NCI-H2196 (cell line): Measurements from ENCODE around the gene LRRC4C.
"Not testable (repeated sequence)": the region's sequence is repeated elsewhere in the genome, so short reads cannot be mapped to it uniquely, and the experiment has no call there.

Experiments
- DNase-seq: peaks from one replicate; lab custom pipeline; 2025; ENCODE audit not compliant: unreplicated experiment; lab: John Stamatoyannopoulos, UW

LRRC4C gene

DNA sequence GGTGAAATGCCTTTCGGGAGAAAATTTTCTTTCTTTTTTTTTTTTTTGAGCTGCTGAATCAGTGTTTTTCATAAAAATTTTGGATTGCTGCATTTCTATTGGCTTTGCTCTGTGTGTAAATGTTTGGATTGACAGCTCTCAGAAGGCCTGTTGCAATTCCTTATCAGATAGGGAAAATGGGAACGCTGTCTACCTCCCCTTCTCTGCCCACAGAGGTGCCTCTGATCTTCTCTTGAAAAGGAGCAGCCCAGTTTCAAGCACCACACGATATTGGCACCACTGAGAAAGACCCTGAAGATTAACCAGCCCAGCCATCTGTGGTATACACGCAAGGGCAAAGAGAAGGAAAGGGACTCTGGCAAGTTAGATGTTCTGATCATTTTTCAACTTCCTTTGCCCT lies 1272.2 kb downstream of the LRRC4C start:
- no peak for DNase-seq

DNA sequence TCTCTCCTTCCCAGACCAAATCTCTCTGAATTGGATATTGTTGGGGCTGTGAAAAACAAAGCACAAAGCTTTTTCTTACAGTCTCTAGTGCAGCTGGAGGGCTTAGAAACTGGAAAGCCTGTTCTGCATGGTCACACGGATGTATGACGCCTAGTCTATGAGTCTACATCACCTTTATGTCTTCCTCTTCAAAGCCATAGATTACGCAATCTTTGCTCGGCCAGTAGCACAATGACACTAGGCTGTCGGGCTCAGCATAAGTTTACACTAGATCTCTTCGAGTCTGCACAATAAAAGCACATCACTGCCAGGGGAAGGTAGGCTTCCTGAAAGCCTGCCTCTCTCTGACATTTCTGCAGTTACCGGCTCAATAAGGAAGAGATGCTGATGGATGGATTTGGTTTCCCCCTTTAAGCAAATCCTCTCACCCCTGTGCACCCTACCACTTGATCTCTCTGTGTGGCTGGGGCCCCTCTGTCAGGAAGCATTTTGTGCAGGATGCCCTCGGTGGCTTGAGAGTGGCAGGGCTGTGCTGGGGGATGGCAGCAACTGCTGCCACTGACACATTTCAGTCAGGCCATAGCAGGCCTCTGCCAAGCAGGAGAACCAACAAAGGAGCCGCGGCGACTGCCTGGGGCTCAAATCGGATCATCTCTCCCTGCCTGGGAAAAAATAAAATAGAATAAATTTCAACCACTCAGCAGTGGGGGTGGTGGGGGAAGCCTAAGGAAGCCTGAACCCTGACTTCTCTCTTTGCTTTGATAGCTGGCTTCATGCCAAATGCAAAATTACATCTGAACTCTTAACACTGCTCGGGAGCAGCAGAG lies 1272.8 kb downstream of the LRRC4C start:
- DNase-seq, result no peak

DNA sequence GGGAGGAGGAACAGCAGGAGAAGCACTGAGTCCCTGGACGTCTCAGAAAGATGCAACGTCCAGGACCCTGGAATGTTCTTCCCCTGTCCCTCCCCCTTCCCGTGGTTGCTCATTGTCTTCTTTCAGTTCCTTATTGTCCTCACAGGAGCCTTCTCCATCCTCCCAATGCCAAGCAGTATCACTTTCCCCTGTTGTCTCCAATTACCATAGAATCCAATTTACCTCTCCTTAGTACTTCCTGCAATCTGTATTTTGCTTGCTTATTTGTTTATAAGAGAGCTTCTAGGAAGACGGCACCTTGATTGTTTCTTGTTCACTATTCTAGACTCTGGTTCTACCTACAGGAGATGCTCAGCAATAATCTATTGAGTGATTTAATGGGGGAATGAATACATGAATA lies 1273.7 kb downstream of the LRRC4C start:
- DNase-seq, result no peak

- DNase-seq, result no peak
Observed at GRCh38 chr11:40183073-40184064, 1276.1 kb downstream of the LRRC4C start.

- no peak for DNase-seq
Observed at GRCh38 chr11:40179541-40179940, 1279.9 kb downstream of the LRRC4C start.

DNA sequence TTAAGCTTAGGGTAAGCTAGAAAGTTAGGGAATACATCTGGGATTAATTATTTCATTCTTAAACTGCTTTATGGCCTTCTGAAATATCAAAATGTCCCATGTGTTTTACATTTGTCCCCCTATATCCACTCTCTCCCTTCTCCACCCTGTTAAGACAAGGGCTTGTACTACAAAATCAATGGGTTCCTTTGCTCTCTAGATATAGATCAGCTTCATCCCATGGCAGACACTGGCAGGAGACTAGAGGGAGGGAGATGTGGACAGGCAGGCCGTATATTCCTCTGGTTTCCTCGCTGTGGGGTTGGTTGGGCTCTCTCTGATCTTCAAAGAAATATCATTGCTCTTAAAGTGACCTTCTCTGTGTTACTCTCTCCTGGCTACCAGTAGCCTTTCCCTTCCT lies 1281.0 kb downstream of the LRRC4C start:
- DNase-seq, result no peak

GRCh38 chr11:40175980-40176379 lies 1283.5 kb downstream of the LRRC4C start:
- DNase-seq, result no peak

DNA sequence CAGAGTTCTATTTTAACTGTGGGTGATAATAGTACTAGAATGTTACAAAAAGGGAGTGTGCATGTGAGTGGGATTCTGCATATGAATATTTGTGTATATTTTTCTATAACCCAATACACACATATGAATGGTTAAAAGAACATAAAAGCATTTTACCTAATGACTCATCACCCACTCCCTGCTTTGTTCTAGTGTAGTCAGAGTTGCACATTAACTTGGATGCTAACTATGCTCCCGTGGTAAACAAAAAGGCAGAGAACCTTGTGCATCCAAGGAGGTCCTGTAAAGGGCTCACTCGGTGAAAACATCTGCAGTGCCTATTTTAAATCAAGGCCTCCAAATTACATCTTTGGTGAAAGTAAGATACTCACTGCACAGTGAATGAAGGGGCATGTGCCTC lies 1289.4 kb downstream of the LRRC4C start:
- DNase-seq, result no peak

DNA sequence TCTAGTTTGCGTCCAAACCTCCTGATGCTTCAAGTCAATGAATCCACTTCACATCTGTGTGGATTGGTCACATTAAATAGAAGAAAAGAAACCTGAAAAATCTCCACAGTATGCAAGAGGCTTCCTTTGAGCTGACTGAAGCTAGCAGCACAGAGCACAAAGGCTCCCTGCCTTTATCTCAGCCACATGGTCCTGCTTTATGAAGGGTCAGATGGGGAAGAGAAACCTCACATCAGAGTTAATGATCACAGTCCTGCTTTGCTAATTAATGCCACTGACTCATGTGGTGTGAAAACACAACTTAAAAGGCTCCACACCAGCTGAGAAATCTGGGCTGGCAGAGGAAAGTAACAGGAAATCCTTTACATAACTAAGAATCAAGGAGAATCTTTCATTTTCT lies 1291.0 kb downstream of the LRRC4C start:
- no peak for DNase-seq

DNA sequence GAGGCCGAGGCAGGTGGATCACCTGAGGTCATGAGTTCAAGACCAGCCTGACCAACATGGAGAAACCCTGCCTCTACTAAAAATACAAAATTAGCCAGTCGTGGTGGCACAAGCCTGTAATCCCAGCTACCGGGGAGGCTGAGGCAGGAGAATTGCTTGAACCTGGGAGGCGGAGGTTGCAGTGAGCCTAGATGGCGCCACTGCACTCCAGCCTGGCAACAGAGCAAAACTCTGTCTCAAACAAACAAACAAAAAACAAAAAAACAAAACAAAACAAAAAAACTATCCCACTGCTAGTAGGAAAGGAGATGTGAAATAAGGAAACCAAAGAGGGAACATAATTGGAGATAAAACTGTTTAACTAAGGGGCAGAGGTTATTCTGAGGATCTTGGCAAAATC lies 1291.6 kb downstream of the LRRC4C start:
- not testable (repeated sequence) for DNase-seq

GRCh38 chr11:40166892-40167291 lies 1292.6 kb downstream of the LRRC4C start:
- DNase-seq, result no peak

GRCh38 chr11:40162901-40163883 lies 1296.3 kb downstream of the LRRC4C start:
- no peak for DNase-seq

DNA sequence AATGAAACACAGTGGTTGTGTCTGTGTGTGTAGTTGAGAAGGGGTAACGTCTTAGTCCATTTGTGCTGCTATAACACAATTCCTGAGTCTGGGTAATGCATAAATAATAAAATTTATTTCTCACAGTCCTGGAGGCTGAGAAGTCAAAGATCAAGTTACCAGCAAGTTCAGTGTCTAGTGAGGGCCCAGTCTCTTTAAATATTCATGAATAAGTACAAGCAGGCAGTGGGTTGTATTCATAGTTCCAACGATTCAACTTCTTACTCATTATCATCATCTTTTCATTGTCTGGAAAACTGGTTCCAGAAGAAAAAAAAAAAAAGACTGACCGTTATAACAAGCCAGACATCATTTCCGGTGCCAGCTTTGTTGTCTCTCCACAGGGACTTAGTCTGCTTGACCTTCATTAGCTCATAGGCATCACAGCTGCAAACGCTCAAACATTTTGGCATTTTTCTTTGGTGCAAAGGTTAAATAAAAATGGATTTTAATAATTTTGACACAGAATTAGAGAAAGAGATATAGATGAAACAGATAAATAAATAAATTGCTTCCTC lies 1297.5 kb downstream of the LRRC4C start:
- no peak for DNase-seq

DNA sequence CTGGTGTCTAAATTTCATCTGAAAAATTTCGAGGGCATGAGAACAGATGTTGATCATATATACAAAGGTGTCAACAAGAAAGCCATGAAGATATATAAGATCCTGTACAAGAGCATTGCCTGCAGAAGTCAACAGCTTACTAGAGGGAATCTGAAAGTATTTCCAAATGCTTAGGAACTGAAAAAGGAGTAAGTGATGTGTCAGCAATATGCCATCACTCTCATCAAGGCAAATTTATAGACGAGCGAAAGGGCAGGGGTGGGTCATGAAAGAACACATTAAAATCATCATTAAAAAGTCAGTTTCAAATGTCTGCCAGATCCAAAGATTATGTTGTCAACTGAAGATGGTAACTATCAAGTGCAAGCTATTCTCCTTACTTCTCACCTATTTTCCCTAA lies 1299.0 kb downstream of the LRRC4C start:
- DNase-seq, result no peak

DNA sequence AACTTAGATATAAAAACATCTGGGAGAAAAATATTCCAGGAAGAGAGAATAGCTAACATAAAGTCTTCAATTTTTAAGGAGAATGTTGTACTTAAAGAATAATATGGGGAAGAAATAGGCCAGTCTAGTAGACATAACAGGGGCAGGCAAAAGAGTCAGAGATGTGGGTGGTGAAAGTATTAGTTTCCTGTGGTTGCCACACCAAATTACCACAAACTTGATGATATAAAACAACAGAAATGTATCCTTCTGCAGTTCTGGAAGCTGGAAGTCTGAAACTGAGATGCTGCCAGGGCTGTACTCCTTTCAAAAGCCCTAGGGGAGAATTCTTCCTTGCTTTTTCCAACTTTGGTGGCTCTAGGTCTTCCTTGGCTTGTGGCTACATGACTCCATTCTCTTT lies 1309.7 kb downstream of the LRRC4C start:
- no peak for DNase-seq

- no peak for DNase-seq
Observed at GRCh38 chr11:40140560-40140959, 1318.9 kb downstream of the LRRC4C start.

DNA sequence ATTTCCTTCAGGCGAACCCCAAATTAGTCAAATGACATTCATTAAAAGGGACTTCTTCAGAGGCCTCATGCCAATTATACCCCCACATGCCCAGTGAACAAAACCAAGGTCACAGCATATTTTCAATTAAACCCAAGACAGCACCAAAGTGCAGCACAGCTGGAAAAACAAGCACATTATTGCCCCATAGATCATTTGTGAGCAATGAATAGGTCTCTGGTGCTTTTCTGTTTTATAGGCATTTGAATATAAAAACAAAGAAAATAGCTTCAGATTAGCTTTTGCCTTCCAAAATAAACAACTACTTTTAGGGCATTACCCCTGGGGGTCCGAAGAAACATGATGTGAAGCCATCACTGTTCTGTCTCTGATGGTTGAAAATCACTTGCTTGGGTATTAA lies 1319.9 kb downstream of the LRRC4C start:
- no peak for DNase-seq

- DNase-seq, result no peak
Observed at GRCh38 chr11:40139066-40139465, 1320.4 kb downstream of the LRRC4C start.

DNA sequence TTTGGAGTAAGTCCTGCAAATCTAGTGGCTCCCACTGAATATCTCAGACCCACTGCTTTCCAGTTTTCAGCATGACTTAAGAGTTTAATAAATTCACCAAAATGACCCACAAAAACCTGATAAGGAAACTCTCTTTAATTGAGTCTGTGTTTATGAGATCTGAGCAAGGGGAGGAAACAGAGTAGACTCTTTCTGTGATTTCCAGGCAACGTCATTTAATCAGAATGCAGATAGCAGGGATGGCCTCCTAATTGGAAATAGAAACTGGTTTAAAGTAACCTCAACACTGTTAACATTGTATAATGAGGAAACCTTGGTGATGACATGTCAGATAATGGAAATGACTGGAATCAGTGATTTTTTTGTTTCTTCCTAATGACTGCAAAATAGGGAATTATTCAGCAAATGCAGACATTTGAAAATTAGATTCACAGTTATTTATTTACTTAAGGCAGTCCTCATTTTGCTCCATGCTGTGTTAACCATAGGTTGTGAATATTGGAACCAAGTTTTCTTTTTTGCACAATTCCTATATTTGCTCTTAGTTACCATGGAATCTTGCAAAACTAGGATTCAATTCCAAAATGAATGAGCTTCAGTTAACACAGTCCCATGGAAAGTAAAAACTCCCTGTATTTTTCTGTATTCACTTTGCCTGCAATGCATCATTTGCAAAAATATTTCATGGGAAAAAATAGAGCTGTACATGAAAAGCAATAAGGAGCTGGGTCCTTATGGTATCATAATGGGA lies 1324.5 kb downstream of the LRRC4C start:
- DNase-seq, result no peak

- no peak for DNase-seq
Observed at GRCh38 chr11:40133498-40133897, 1326.0 kb downstream of the LRRC4C start.
